Measurements from ENCODE around the gene PCDHGB4. TPM values are rescaled to one million over a fixed set of nuclear protein-coding genes. Genes with fewer than 3 reads are reported as not detected.
"Not testable (repeated sequence)": the region's sequence is repeated elsewhere in the genome, so short reads cannot be mapped to it uniquely, and the experiment has no call there.

Gene PCDHGB4
- total RNA-seq, 1 donor from 2014 or later = 9.0 TPM

DNA sequence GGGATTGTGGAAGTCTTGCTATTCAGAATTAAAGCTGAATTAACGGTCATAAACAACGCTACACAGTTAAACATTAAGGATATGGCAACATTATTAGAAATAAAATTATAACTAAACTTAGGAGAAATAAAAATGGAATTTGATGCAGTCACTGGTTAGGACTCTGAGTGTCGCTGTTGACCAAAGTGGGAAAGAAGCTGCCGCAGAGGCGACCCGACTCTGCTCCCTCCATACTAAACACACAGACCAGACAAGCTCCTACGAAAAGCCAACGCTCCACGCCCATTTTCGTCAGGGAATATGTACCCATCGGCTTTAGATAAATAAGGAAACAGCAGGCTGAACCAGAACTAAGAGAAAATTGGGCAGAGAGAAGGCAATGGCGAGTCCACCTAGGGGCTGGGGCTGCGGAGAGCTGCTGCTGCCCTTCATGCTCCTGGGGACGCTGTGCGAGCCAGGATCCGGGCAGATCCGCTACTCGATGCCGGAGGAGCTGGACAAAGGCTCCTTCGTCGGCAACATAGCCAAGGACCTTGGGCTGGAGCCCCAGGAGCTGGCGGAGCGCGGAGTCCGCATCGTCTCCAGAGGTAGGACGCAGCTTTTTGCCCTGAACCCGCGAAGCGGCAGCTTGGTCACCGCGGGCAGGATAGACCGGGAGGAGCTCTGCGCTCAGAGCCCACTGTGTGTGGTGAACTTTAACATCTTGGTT is 23.4 kb upstream of the PCDHGB4 start, which contains the start of gene PCDHGA5:
TSS of gene PCDHGA5 (plus strand) at position 211 of the 709 bp plus-strand sequence. CDS start at position 380, 169 bp downstream.
- ATAC-seq = no peak
- intact Hi-C loops (cut with DNase I) = no loop called here
- DNase-seq (ENCODE audit: low spot score) = no peak

DNA sequence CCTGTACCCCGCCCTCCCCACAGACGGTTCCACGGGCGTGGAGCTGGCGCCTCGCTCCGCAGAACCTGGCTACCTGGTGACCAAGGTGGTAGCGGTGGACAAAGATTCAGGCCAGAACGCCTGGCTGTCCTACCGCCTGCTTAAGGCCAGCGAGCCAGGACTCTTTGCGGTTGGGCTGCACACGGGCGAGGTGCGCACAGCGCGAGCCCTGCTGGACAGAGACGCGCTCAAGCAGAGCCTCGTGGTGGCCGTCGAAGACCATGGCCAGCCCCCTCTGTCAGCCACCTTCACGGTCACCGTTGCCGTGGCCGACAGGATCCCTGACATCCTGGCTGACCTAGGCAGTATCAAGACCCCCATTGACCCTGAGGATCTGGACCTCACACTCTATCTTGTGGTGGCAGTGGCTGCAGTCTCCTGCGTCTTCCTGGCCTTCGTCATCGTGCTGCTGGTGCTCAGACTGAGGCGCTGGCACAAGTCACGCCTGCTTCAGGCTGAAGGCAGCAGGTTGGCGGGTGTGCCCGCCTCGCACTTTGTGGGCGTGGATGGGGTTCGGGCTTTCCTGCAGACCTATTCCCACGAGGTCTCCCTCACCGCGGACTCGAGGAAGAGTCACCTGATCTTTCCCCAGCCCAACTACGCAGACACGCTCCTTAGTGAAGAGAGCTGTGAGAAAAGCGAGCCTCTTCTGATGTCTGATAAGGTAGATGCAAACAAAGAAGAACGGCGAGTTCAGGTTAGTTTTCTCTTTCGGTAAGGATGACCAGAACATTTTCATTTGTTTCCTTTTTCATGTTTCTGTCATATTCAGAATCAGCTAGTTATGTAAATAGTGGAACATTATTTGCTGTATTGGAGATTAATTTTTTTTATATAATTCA is 21.2 kb upstream of the PCDHGB4 start:
- intact Hi-C loops (cut with DNase I) = no loop called here
- ATAC-seq (no peak), DNase-seq (ENCODE audit: low spot score) (no peak)

DNA sequence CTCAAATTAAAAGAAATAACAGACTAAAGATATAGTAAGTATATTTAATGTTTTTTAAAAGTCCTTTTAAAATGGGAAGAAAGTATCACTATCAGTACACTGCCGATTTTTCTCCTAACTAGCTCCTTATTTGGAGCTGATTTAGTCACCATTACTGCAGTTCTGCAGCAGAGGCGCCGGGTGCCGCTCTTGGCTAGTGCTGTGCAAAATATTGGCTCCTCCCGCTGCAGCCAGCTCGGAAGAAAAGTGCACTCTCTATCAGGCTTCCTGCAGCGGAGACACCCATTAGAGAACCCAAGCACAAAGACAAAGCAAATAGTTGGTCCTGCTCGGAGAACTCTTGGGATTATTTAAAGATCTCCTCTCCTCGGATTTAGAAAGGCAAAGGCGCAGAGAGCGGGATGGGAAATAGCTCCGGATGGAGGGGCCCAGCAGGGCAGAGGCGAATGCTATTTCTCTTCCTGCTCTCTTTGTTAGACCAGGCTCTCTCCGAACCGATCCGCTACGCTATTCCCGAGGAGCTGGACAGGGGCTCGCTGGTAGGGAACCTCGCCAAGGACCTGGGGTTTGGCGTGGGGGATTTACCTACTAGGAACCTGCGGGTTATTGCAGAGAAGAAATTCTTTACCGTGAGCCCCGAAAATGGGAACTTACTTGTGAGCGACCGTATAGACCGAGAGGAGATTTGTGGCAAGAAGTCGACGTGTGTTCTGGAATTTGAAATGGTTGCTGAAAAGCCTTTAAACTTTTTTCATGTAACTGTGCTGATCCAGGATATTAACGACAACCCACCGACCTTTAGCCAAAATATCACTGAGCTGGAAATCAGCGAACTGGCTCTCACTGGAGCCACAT is 17.3 kb upstream of the PCDHGB4 start, which contains the start of gene PCDHGB3:
TSS of gene PCDHGB3 (plus strand) at position 249 of the 855 bp plus-strand sequence. CDS start at position 402, 153 bp downstream.
- no peak for DNase-seq (ENCODE audit: low spot score)
- ATAC-seq = peak; percentile 61
- intact Hi-C loops (cut with DNase I) = no loop called here

DNA sequence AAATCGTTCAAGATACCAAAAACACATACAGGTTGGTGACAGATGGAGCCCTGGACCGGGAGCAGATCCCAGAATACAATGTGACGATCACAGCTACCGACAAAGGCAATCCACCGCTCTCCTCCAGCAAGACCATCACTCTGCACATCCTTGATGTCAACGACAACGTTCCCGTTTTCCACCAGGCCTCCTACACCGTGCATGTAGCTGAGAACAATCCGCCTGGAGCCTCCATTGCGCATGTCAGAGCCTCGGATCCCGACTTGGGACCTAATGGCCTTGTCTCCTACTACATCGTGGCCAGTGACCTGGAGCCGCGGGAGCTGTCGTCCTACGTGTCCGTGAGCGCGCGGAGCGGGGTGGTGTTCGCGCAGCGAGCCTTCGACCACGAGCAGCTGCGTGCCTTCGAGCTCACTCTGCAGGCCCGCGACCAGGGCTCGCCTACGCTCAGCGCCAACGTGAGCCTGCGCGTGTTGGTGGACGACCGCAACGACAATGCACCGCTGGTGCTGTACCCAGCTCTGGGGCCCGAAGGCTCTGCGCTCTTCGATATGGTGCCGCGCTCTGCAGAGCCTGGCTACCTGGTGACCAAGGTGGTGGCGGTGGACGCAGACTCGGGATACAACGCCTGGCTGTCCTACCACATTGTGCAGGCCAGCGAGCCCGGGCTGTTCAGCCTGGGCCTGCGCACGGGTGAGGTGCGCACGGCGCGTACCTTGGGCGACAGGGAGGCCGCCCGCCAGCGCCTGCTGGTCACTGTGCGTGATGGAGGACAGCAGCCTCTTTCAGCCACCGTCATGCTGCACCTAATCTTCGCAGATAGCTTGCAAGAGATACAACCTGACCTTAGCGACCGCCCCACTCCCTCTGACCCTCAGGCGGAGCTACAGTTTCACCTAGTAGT is 15.7 kb upstream of the PCDHGB4 start:
- ATAC-seq = no peak
- no peak for DNase-seq (ENCODE audit: low spot score)
- intact Hi-C loops (cut with DNase I) = no loop called here

DNA sequence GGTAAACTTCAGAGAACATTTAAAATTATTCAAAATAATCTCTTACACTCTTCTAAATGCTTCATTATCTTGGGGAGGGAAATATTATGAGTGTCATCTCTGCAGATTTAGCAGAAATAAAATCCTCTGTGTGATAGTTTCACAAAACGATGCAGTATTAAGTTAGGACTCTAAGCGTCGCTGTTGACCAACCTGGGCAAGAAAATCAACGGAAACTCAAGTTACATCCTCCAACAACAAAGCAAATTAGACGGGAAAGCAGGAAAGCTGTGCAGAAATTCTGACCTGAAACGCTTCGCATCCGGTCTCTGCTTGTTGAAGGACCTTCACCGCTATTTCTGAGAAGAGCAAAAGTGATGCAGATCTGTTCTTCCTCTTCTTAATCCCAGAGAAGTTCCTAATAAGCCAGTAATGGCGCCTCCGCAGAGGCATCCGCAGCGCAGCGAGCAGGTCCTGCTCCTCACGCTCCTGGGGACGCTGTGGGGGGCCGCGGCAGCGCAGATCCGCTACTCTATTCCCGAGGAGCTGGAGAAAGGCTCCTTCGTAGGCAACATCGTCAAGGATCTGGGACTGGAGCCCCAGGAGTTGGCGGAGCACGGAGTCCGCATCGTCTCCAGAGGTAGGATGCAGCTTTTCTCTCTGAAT is 13.7 kb upstream of the PCDHGB4 start, which contains the start of gene PCDHGA6:
TSS of gene PCDHGA6 (plus strand) at position 219 of the 645 bp plus-strand sequence. CDS start at position 412, 193 bp downstream.
- DNase-seq (ENCODE audit: low spot score) (no peak), ATAC-seq (no peak)
- intact Hi-C loops (cut with DNase I) = no loop called here

DNA sequence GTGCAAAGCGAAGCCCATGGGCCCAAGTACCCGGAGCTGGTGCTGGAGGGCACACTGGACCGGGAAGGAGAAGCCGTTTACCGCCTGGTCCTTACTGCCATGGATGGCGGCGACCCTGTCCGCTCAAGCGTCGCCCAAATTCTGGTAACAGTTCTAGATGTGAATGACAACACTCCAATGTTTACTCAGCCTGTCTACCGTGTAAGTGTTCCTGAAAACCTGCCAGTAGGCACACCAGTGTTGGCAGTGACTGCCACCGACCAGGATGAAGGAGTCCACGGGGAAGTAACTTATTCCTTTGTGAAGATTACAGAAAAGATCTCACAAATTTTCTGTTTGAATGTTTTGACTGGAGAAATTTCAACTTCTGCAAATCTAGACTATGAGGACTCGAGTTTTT is 12.9 kb upstream of the PCDHGB4 start:
- ATAC-seq = no peak
- intact Hi-C loops (cut with DNase I) = no loop called here

DNA sequence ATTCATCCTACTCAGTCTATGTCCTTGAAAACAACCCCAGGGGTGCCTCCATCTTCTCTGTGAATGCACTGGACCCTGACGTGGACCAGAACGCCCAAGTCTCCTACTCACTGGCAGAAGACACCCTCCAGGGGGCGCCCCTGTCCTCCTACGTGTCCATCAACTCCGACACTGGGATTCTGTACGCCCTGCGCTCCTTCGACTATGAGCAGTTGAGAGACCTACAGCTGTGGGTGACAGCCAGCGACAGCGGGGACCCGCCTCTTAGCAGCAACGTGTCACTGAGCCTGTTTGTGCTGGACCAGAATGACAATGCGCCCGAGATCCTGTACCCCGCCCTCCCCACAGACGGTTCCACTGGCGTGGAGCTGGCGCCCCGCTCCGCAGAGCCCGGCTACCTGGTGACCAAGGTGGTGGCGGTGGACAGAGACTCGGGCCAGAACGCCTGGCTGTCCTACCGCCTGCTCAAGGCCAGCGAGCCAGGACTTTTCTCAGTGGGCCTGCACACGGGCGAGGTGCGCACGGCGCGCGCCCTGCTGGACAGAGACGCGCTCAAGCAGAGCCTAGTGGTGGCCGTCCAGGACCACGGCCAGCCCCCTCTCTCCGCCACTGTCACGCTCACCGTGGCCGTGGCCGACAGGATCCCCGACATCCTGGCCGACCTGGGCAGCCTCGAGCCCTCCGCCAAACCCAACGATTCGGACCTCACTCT is 11.9 kb upstream of the PCDHGB4 start:
- DNase-seq (ENCODE audit: low spot score); intact Hi-C loops (cut with DNase I); ATAC-seq: not testable (repeated sequence)

More for the DNA sequence above, 12.9 kb upstream of the PCDHGB4 start:
- DNase-seq (ENCODE audit: low spot score) = no peak

DNA sequence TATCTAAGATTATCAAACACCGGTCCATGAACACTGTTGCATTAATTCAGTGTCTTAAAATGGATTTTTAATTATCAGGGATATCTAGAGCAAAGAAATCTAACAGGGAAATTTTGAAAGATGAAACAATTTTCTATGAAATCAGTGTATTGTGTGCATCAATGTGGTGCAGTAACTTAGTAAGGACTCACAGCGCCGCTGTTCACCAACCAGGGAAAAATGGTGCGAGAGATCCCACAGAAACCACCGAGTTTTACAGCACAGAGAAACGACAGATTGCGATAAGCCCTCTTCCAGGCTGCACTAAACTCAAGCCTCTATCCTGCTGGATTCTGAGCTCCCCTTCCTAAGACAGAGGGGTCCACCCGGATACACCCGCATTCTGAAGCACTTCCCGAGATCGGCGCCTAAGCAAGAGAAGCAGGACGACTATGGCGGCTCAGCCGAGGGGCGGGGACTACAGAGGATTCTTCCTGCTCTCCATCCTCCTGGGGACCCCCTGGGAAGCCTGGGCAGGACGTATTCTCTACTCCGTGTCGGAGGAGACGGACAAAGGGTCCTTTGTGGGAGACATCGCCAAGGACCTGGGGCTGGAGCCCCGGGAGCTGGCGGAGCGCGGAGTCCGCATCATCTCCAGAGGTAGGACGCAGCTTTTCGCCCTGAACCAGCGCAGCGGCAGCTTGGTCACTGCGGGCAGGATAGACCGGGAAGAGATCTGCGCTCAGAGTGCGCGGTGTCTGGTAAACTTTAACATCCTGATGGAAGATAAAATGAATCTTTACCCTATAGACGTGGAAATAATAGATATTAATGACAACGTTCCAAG is 4.8 kb upstream of the PCDHGB4 start, which contains the start of gene PCDHGA7:
TSS of gene PCDHGA7 (plus strand) at position 274 of the 826 bp plus-strand sequence. CDS start at position 432, 158 bp downstream.
- ATAC-seq (no peak), DNase-seq (ENCODE audit: low spot score) (no peak)
- intact Hi-C loops (cut with DNase I) = no loop called here

DNA sequence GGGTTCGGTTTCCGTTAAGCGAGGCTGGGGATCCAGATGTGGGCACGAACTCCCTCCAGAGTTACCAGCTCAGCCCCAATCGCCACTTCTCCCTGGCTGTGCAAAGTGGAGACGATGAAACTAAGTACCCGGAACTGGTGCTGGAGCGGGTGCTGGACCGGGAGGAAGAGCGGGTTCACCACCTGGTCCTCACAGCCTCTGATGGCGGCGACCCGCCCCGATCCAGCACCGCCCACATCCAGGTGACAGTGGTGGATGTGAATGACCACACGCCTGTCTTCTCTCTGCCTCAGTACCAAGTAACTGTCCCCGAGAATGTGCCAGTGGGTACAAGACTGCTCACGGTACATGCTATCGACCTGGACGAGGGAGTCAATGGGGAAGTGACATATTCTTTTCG is 4.2 kb upstream of the PCDHGB4 start:
- intact Hi-C loops (cut with DNase I) = no loop called here
- no peak for DNase-seq (ENCODE audit: low spot score)
- ATAC-seq = no peak

DNA sequence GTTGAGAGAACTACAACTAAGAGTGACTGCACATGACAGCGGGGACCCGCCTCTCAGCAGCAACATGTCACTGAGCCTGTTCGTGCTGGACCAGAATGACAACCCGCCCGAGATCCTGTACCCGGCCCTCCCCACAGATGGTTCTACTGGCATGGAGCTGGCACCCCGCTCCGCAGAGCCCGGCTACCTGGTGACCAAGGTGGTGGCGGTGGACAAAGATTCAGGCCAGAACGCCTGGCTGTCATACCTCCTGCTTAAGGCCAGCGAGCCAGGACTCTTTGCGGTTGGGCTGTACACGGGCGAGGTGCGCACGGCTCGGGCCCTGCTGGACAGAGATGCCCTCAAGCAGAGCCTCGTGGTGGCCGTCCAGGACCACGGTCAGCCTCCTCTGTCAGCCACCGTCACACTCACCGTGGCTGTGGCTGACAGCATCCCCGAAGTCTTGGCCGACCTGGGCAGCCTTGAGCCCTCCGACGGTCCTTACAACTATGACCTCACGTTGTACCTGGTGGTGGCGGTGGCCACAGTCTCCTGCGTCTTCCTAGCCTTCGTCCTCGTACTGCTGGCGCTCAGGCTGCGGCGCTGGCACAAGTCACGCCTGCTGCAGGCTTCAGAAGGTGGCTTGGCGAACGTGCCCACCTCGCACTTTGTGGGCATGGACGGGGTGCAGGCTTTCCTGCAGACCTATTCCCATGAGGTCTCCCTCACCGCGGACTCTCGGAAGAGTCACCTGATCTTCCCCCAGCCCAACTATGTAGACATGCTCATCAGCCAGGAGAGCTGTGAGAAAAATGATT is 2.8 kb upstream of the PCDHGB4 start:
- no peak for DNase-seq (ENCODE audit: low spot score)
- ATAC-seq = no peak
- intact Hi-C loops (cut with DNase I) = no loop called here

DNA sequence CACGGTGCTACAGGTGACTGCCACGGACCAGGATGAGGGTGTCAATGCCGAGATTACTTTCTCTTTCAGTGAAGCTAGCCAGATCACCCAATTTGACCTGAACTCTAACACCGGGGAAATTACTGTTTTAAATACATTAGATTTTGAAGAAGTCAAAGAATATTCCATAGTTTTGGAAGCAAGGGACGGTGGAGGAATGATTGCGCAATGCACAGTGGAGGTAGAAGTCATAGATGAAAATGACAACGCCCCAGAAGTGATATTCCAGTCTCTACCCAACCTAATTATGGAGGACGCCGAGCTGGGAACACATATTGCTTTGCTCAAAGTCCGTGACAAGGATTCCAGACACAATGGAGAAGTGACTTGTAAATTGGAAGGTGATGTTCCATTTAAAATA is 1.2 kb downstream of the PCDHGB4 start:
- no peak for ATAC-seq
- intact Hi-C loops (cut with DNase I) = no loop called here

DNA sequence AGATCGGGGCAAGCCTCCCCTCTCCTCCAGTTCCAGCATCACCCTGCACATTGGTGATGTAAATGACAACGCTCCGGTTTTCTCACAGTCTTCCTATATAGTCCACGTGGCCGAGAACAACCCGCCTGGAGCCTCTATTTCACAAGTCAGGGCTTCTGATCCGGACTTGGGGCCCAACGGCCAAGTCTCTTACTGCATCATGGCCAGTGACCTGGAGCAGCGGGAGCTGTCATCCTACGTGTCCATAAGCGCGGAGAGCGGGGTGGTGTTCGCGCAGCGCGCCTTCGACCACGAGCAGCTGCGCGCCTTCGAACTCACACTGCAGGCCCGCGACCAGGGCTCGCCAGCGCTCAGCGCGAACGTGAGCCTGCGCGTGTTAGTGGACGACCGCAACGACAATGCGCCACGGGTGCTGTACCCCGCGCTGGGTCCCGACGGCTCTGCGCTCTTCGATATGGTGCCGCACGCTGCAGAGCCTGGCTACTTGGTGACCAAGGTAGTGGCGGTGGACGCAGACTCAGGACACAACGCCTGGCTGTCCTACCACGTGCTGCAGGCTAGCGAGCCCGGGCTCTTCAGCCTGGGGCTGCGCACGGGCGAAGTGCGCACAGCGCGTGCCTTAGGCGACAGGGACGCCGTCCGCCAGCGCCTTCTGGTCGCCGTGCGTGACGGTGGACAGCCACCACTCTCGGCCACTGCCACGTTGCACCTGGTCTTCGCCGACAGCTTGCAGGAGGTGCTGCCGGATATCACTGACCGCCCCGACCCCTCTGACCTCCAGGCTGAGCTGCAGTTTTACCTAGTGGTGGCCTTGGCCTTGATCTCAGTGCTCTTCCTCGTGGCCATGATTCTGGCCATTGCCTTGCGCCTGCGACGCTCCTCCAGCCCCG is 1.9 kb downstream of the PCDHGB4 start:
- ATAC-seq (no peak), DNase-seq (ENCODE audit: low spot score) (no peak)
- intact Hi-C loops (cut with DNase I) = no loop called here

More for the DNA sequence above, 1.2 kb downstream of the PCDHGB4 start:
- DNase-seq (ENCODE audit: low spot score) = no peak

DNA sequence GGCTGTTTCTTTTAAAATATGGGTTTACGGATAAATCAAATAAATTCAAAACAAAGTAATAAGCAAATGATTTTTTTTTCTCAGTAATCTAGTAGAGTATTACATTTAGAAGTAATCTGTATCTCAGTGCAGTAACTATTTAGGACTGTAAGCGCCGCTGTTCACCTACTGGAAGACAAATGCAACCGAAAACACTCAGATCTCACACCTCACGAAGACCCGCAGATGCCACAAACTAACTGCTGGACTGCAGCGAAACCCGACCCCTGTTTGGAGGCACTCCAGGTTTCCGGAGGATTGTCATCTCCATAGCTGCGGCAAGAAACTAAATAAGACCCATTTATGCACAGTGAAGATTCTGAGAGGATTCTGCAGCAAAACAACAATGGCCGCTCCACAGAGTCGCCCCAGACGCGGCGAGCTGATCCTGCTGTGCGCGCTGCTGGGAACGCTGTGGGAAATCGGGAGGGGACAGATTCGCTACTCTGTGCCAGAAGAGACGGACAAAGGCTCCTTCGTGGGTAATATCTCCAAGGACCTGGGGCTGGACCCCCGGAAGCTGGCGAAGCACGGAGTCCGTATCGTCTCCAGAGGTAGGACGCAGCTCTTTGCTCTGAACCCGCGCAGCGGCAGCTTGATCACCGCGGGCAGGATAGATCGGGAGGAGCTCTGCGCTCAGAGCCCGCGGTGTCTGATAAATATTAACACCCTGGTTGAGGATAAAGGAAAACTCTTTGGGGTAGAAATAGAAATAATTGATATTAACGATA is 5.1 kb downstream of the PCDHGB4 start, which contains the start of gene PCDHGA8:
TSS of gene PCDHGA8 (plus strand) at position 205 of the 770 bp plus-strand sequence. CDS start at position 386, 181 bp downstream.
- DNase-seq (ENCODE audit: low spot score) (no peak), ATAC-seq (no peak)
- intact Hi-C loops (cut with DNase I) = no loop called here

Data from sciatic nerve (tissue), 2 donors.